ENCODE data around the gene MUC6.

The MUC6 gene

GRCh38 chr11:973237-973636, 63.3 kb downstream of the MUC6 start:
- POLR2A ChIA-PET, result no interaction called here
- Histone ChIP-seq H3K36me3 (ENCODE audit: control insufficient read depth in 2 of 2, insufficient read depth in 1 of 2, low read length in 2 of 2) (peaks cover 0 to 89% of the 10 kb centered on the region in 2 experiments; a peak in 1 of 3 replicates), H3K4me1 (ENCODE audit: control insufficient read depth, insufficient read depth, low read length) (no peaks in the 10 kb centered on the region)

GRCh38 chr11:972523-973211, 63.9 kb downstream of the MUC6 start:
- H3K27ac ChIP-seq (ENCODE audit: extremely low read depth, low read depth, low read length), result no peak overlapping the region
- ChIA-PET CTCF (no interaction called here), POLR2A (no interaction called here)
- no peaks in the 10 kb centered on the region for H3K9me3 ChIP-seq (ENCODE audit: control insufficient read depth, insufficient read depth, low read depth, low read length)
- H3K4me1 ChIP-seq (ENCODE audit: control insufficient read depth, insufficient read depth, low read length), result no peaks in the 10 kb centered on the region
- H3K36me3 ChIP-seq (ENCODE audit: control insufficient read depth in 2 of 2, insufficient read depth in 1 of 2, low read length in 2 of 2), result peaks cover 0 to 89% of the 10 kb centered on the region in 2 experiments; a peak in 1 of 3 replicates
- no peak overlapping the region for H3K4me3 ChIP-seq (ENCODE audit: low read depth, low read length)
- TF ChIP-seq ZNF623 (tag by site-specific recombination; IDR thresholded peaks at IDR 0.05) (no peak), ZNF391 (tag by site-specific recombination; IDR thresholded peaks at IDR 0.05; ENCODE audit: borderline replicate concordance, low read depth) (no peak), ZBTB21 (tag by site-specific recombination; IDR thresholded peaks at IDR 0.05) (no peak), OVOL3 (tag by site-specific recombination; IDR thresholded peaks at IDR 0.05) (no peak), ZBTB8A (tag by site-specific recombination; IDR thresholded peaks at IDR 0.05) (no peak), ZNF501 (tag by site-specific recombination; IDR thresholded peaks at IDR 0.05) (no peak), PRDM1 (tag by site-specific recombination; IDR thresholded peaks at IDR 0.05) (no peak), KLF16 (tag by site-specific recombination; IDR thresholded peaks at IDR 0.05) (no peak), ZSCAN23 (tag by site-specific recombination; IDR thresholded peaks at IDR 0.05) (no peak), ZNF423 (tag by site-specific recombination; IDR thresholded peaks at IDR 0.05) (no peak), ZNF704 (tag by site-specific recombination; IDR thresholded peaks at IDR 0.05) (no peak), ZNF311 (tag by site-specific recombination; IDR thresholded peaks at IDR 0.05; ENCODE audit: borderline replicate concordance) (no peak), ZNF776 (tag by site-specific recombination; IDR thresholded peaks at IDR 0.05; ENCODE audit: borderline replicate concordance) (no peak), SALL2 (tag by site-specific recombination; IDR thresholded peaks at IDR 0.05; ENCODE audit: borderline replicate concordance) (no peak), REST (tag by site-specific recombination; IDR thresholded peaks at IDR 0.05) (no peak)
- TF ChIP-seq, protein P1, sequence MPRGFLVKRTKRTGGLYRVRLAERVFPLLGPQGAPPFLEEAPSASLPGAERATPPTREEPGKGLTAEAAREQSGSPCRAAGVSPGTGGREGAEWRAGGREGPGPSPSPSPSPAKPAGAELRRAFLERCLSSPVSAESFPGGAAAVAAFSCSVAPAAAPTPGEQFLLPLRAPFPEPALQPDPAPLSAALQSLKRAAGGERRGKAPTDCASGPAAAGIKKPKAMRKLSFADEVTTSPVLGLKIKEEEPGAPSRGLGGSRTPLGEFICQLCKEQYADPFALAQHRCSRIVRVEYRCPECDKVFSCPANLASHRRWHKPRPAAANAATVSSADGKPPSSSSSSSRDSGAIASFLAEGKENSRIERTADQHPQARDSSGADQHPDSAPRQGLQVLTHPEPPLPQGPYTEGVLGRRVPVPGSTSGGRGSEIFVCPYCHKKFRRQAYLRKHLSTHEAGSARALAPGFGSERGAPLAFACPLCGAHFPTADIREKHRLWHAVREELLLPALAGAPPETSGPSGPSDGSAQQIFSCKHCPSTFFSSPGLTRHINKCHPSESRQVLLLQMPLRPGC (tag by site-specific recombination; IDR thresholded peaks at IDR 0.05), result no peak
- TF ChIP-seq, protein P2, sequence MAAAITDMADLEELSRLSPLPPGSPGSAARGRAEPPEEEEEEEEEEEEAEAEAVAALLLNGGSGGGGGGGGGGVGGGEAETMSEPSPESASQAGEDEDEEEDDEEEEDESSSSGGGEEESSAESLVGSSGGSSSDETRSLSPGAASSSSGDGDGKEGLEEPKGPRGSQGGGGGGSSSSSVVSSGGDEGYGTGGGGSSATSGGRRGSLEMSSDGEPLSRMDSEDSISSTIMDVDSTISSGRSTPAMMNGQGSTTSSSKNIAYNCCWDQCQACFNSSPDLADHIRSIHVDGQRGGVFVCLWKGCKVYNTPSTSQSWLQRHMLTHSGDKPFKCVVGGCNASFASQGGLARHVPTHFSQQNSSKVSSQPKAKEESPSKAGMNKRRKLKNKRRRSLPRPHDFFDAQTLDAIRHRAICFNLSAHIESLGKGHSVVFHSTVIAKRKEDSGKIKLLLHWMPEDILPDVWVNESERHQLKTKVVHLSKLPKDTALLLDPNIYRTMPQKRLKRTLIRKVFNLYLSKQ (tag by site-specific recombination; IDR thresholded peaks at IDR 0.05; ENCODE audit: borderline replicate concordance), result no peak

More at GRCh38 chr11:973237-973636, 63.3 kb downstream of the MUC6 start:
- H3K27ac ChIP-seq (ENCODE audit: extremely low read depth, low read depth, low read length), result no peak overlapping the region
- H3K4me3 ChIP-seq (ENCODE audit: low read depth, low read length), result no peak overlapping the region
- H3K9me3 ChIP-seq (ENCODE audit: control insufficient read depth, insufficient read depth, low read depth, low read length), result no peaks in the 10 kb centered on the region
- TF ChIP-seq, protein P3, sequence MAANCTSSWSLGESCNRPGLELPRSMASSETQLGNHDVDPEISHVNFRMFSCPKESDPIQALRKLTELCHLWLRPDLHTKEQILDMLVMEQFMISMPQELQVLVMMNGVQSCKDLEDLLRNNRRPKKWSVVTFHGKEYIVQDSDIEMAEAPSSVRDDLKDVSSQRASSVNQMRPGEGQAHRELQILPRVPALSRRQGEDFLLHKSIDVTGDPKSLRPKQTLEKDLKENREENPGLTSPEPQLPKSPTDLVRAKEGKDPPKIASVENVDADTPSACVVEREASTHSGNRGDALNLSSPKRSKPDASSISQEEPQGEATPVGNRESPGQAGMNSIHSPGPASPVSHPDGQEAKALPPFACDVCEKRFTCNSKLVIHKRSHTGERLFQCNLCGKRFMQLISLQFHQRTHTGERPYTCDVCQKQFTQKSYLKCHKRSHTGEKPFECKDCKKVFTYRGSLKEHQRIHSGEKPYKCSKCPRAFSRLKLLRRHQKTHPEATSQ (tag by site-specific recombination; IDR thresholded peaks at IDR 0.05), result no peak
- no peak for TF ChIP-seq ZNF530 (tag by site-specific recombination; IDR thresholded peaks at IDR 0.05; ENCODE audit: low read depth)
- TF ChIP-seq ZSCAN4 (tag by site-specific recombination; IDR thresholded peaks at IDR 0.05), result no peak
- TF ChIP-seq ZNF514 (tag by site-specific recombination; IDR thresholded peaks at IDR 0.05), result no peak
- no peak for TF ChIP-seq ZNF302 (tag by site-specific recombination; IDR thresholded peaks at IDR 0.05; ENCODE audit: low read depth)
- CTCF ChIA-PET, result interaction anchor here (0.5 kb wide), 1 partner anchor 180 kb away, joined by 3 read pairs; no protein-coding TSS in a partner anchor
